Stimulated activated CD4-positive, alpha-beta T cell treated with anti-CD3 and anti-CD28 coated beads, Interleukin-4, amount 100 ng/mL, for 24 hours (primary cell): ENCODE data around the gene MAML3.

ENCODE experiments used
- DNase-seq: peaks from one replicate; pipeline ENCODE4 v3.0.0-alpha.2; 2020

MAML3 gene

GRCh38 chr4:140123666-140124377, 30.2 kb downstream of the MAML3 start:
- no peak for DNase-seq

- DNase-seq: no peak
Observed at GRCh38 chr4:140122891-140123290, 31.1 kb downstream of the MAML3 start.

DNA sequence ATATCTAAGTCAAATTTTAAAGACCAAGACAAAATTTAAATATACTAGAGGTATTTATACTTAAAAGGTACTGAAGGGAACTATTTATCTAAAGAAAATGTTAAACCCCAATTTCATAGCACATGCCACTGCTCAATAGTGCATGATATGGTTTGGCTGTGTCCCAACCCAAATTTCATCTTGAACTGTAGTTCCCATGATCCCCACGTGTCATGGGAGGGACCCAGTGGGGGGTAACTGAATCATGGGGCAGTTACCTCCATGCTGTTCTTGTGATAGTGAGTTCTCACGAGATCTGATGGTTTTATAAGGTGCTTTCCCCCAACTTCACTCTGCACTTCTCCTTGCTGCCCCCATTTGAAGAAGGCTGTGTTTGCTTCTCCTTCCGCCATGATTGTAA, 32.3 kb downstream of the MAML3 start:
- no peak for DNase-seq

GRCh38 chr4:140118931-140119640, 34.9 kb downstream of the MAML3 start:
- no peak for DNase-seq

- DNase-seq: no peak
Observed at GRCh38 chr4:140117947-140118346, 36.0 kb downstream of the MAML3 start.

- DNase-seq: peak; percentile 14
Observed at GRCh38 chr4:140116442-140117104, 37.4 kb downstream of the MAML3 start.

DNA sequence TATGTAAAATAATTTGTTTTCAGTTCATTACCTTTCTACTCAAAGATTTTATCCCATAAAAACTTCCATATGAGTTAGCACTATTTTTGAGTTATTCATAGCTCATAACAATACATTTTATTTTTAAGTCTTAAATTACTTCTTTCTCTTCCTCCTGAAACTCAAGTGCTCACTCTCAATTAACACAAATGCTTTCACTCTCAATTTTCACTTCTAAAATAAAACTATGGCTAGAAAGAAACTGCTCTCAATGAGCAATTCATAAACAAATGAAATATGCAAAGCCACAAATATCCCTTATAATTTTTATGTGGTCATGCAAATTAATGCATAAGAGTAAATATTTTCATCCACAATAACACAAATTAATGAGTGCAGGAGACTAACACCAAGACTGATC, 38.8 kb downstream of the MAML3 start:
- no peak for DNase-seq

DNA sequence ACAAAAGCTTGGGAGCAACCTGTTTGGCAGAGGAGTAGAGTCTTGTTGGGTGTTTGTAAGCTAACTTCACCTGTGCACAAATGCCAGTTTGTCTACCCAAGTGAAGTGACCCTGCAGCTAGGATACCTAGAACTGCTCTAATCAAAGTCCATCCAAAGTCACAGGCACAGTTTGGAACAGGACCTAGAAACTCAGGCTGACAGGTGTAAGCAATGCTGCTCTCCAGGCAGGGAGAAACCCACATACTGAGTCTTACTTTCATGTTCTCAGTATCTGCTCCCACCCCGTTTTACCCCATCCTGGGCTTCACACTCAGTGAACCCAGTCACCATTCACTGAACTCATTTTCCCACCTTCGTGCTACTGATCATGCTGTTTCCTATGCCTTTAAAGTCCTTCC, 40.3 kb downstream of the MAML3 start:
- DNase-seq: no peak

DNA sequence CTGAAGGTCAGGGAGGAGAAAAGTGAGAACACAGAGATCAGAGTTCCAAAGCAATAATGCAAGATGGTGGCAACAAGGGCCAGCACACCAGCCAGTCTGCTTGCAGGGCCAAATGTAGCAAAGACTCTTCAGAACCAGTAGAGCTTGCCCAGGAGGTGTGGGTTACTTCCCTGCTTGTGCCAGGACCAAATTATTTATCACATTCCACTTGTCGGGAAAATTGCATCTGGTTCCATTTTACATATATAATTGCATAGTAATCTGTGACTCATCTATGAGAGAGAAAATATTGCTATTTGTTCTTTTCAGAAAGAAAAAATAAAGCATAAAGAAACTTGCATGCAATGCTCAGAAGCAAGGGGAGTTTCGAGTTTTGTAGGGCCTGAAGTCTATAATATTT, 41.4 kb downstream of the MAML3 start:
- no peak for DNase-seq

DNA sequence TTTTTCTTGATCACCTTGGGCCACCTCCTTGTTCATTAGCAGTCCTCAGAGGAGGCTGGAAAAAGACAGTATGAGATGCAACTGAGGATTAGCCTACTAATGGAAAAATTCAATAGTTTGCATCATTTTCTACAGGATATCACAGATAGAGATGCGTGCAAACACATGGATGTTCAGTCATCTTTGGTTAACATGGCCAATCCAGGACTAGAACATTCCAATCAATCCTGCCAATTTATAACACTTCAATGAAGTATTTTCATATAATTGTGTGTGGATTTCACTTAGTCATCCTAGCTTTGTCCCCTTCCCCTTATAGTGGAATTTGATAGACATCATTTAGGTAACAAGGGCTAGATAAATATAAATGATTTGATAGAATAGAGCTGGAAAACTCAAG, 42.7 kb downstream of the MAML3 start:
- DNase-seq: no peak

- no peak for DNase-seq
Observed at GRCh38 chr4:140110542-140111215, 43.3 kb downstream of the MAML3 start.

- DNase-seq: no peak
Observed at GRCh38 chr4:140109737-140110136, 44.2 kb downstream of the MAML3 start.

DNA sequence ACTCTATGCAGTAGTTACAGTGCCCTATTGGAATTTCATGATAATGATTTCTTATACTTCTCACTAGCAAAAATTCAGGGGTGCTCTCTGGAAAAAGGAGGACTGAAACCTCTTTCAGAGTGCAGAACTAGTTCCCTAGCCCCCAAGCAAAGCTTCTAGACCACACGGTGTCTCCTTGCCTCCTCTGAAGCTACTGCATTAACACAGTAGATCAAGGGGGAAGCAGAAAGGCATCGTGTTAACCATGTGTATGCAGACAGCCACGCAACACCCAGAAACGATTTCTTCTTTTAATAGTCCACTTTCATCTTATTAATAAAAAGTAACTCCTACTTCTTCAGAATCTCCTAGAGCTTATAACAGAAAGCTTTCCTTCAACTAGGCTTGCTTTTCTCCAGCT, 44.7 kb downstream of the MAML3 start:
- no peak for DNase-seq

- DNase-seq: no peak
Observed at GRCh38 chr4:140108713-140109230, 45.2 kb downstream of the MAML3 start.

GRCh38 chr4:140108243-140108642, 45.7 kb downstream of the MAML3 start:
- DNase-seq: no peak

GRCh38 chr4:140106289-140106844, 47.6 kb downstream of the MAML3 start:
- DNase-seq: no peak

DNA sequence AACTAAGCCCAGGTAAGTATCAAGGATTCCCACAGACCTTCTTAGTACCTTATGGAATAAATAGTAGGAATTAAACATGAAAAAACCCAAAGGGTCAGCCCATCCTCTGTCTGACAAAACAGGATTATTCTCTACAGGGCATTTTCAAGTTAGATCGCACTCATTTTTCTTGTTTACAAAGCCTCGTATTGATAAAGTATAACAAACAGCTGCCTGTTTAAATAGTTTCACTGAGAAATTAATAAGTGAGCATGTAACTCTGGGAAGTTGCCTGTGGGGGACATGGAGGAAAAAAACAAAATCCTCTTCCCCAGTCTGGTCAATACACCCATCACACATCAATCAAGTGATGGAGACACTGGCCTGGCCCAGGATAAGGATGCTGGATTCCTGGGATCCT, 48.5 kb downstream of the MAML3 start:
- no peak for DNase-seq

GRCh38 chr4:140103676-140104075, 50.3 kb downstream of the MAML3 start:
- peak; percentile 46 for DNase-seq

GRCh38 chr4:140102421-140102820, 51.6 kb downstream of the MAML3 start:
- DNase-seq: no peak

DNA sequence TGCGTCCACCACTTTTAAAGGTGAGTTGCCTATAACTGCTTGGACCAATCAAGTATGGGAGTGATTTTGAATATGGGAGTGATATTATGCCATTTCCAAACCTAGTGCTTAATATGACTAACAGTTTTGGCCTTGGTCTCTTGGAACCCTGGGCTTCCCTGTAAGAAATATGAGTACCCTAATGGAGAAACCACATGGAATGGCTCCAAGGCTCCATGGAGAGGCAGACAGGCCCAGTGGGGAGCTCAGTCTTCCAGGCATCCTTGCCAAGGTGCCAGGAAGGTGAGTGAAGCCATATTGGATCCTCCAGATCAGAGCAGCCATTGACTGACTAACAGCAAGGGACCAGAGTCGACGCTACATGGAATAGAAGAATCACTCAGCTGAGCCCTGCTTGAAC, 53.2 kb downstream of the MAML3 start:
- DNase-seq: no peak

DNA sequence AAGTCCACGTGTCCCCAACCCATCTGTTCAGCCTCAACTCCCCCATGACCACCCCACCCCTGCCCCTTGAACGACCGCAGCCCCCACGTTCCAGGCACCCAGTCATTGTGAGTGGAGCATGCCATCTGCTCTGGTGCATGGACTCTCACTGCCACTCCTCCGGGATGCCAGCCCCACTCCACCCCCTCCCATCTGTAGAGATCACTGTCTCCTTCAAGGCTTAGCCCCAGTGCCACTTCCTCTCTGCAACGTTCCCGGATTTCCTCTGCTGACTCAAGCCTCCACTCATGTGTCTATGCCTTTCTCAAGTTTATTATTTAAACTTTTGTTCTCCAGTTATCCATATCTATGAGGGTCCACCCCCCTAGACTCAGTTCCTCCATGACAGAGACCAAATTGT, 54.0 kb downstream of the MAML3 start:
- DNase-seq: no peak

GRCh38 chr4:140098455-140099160, 55.4 kb downstream of the MAML3 start:
- DNase-seq: no peak
